ENCODE measurements around the gene NFIA.

- no peak for TF ChIP-seq POLR2A (IDR thresholded peaks at IDR 0.05; ENCODE audit: low read depth, low read length)
- no peak for TF ChIP-seq POLR2AphosphoS5 (IDR thresholded peaks at IDR 0.05; ENCODE audit: low read depth, low read length)
- TF ChIP-seq TAF1 (IDR thresholded peaks at IDR 0.05; ENCODE audit: borderline replicate concordance, low read depth, low read length), result no peak
Observed at GRCh38 chr1:61085206-61085982, 3.0 kb downstream of the NFIA start.

All from GM12892 (cell line).